Upper lobe of left lung (tissue), 6 donors: ENCODE measurements around the gene MRPL42. TPM values are rescaled to one million over a fixed set of nuclear protein-coding genes. Genes with fewer than 3 reads are reported as not detected.
"Not testable (repeated sequence)": the region's sequence is repeated elsewhere in the genome, so short reads cannot be mapped to it uniquely, and the experiment has no call there.

ENCODE experiments used
- ATAC-seq, 2 donors: fragments of 200-7000 bp; cut with Tn5 transposase; one replicate each; pipeline ENCODE4 v1.9.1; 2022; ENCODE audit warnings: mild to moderate bottlenecking in 2 of 2, moderate library complexity in 2 of 2; ENCODE audit not compliant: low FRiP score in 2 of 2
- DNase-seq, 2 donors: peaks; one replicate each; pipeline ENCODE4 v3.0.0-alpha.2; 2019 to 2020
- H3K27ac ChIP-seq, 4 donors: fragments of 200-600 bp; sonication (generic); one replicate each; pipeline ENCODE4 v1.5.1; 2016 to 2019
- H3K27me3 ChIP-seq, 4 donors: fragments of 200-600 bp; sonication (generic); one replicate each; pipeline ENCODE4 v1.5.1; 2017 to 2019
- H3K36me3 ChIP-seq, 4 donors: fragments of 200-600 bp; sonication (generic); one replicate each; pipeline ENCODE4 v1.5.1; 2016 to 2019
- H3K4me1 ChIP-seq, 4 donors: fragments of 200-600 bp; sonication (generic); one replicate each; pipeline ENCODE4 v1.5.1; 2018 to 2019
- H3K4me3 ChIP-seq, 4 donors: fragments of 200-600 bp; sonication (generic); one replicate each; pipeline ENCODE4 v1.5.1; 2017 to 2019; ENCODE audit warnings: mild to moderate bottlenecking in 2 of 4, moderate library complexity in 1 of 4
- H3K9me3 ChIP-seq, 4 donors: fragments of 200-600 bp; sonication (generic); one replicate each; pipeline ENCODE4 v1.5.1; 2018 to 2019
- CTCF ChIP-seq, 6 experiments: fragments of 450-650 bp in 4 of 6; fragments of 200-600 bp in 2 of 6; sonication (generic) in 2 of 6; IDR thresholded peaks; one replicate each; pipeline ENCODE4 v1.5.1; 2016 to 2019; ENCODE audit warnings: antibody characterized with exemption in 6 of 6
- EP300 ChIP-seq, 4 donors: sonication (generic); formaldehyde crosslinking; IDR thresholded peaks; one replicate each; pipeline ENCODE4 v1.5.1; 2017; ENCODE audit warnings: antibody characterized with exemption in 4 of 4, control low read depth in 2 of 4
- POLR2A ChIP-seq, 4 donors: fragments of 450-650 bp; IDR thresholded peaks; one replicate each; pipeline ENCODE4 v1.5.1; 2016 to 2017; ENCODE audit warnings: antibody characterized with exemption in 4 of 4, mild to moderate bottlenecking in 2 of 4
- POLR2AphosphoS5 ChIP-seq, 2 donors: sonication (generic); formaldehyde crosslinking; IDR thresholded peaks; one replicate each; pipeline ENCODE4 v1.5.1; 2017; ENCODE audit warnings: antibody characterized with exemption in 2 of 2
- WGBS, 2 donors: methylation state at CpG; one replicate each; pipeline ENCODE4 v1.1.5; 2017 to 2018; 5-methylcytosine and 5-hydroxymethylcytosine counted together
- total RNA-seq, 6 donors: library from RNA; depleted of rRNA in 4 of 6; stranded (reverse); fragments of >200 nt in 4 of 6; gene quantifications; one replicate each; pipeline versions ENCODE4 v1.1.0 to v1.2.1, GENCODE V29; 2016 to 2021
- donor health status: DM: no; HTN: no; CAD: no; lungs with moderate emphysema.
- donor health status: DM: no; HTN: yes; CAD: no; lungs with severe emphysema.

MRPL42 gene
- total RNA-seq, 6 donors from 2014 or later = 15.5 to 63.8 (median 36.7) TPM

- no peak overlapping the region for H3K4me3 ChIP-seq
- no peaks in the 10 kb centered on the region for H3K9me3 ChIP-seq
- no peak overlapping the region for H3K27ac ChIP-seq
- 66 to 75% methylated on average over 8 of the region's 8 CpGs for WGBS, 2 donors
- DNase-seq (no peak), ATAC-seq (no peak)
- H3K4me1 ChIP-seq = no peaks in the 10 kb centered on the region
- H3K27me3 ChIP-seq = no peaks in the 10 kb centered on the region
- peaks cover 5 to 90% (median 39%) of the 10 kb centered on the region in 4 donors for H3K36me3 ChIP-seq
- TF ChIP-seq POLR2A (IDR thresholded peaks at IDR 0.05) = no peak
- no peak for TF ChIP-seq POLR2AphosphoS5 (IDR thresholded peaks at IDR 0.05)
- TF ChIP-seq CTCF (IDR thresholded peaks at IDR 0.05) = no peak
- TF ChIP-seq EP300 (IDR thresholded peaks at IDR 0.05) = no peak
Observed at GRCh38 chr12:93484315-93484981, 17.1 kb downstream of the MRPL42 start.

- H3K4me3 ChIP-seq, H3K9me3 ChIP-seq, H3K27ac ChIP-seq, H3K27me3 ChIP-seq, DNase-seq, H3K4me1 ChIP-seq, ATAC-seq: not testable (repeated sequence)
- H3K36me3 ChIP-seq = peaks cover 5 to 60% (median 16%) of the 10 kb centered on the region in 4 donors
- WGBS, 2 donors = 100% methylated on average over 1 of the region's 1 CpG; no CpG with 5 or more reads in 1 of the 2 donors
Observed at GRCh38 chr12:93492808-93493207, 25.5 kb downstream of the MRPL42 start.

GRCh38 chr12:93494096-93494495, 26.8 kb downstream of the MRPL42 start:
- Histone ChIP-seq H3K4me3 (no peak overlapping the region), H3K36me3 (peaks cover 0 to 48% (median 8%) of the 10 kb centered on the region in 4 donors), H3K4me1 (no peaks in the 10 kb centered on the region), H3K27ac (no peak overlapping the region), H3K9me3 (no peaks in the 10 kb centered on the region), H3K27me3 (no peaks in the 10 kb centered on the region)
- DNase-seq = no peak
- ATAC-seq = no peak
- TF ChIP-seq EP300 (IDR thresholded peaks at IDR 0.05) (no peak), POLR2AphosphoS5 (IDR thresholded peaks at IDR 0.05) (no peak), CTCF (IDR thresholded peaks at IDR 0.05) (no peak), POLR2A (IDR thresholded peaks at IDR 0.05) (no peak)
- 80 to 97% methylated on average over 3 of the region's 3 CpGs for WGBS, 2 donors

- Histone ChIP-seq H3K9me3 (no peaks in the 10 kb centered on the region), H3K4me1 (no peaks in the 10 kb centered on the region), H3K27ac (no peak overlapping the region), H3K27me3 (no peaks in the 10 kb centered on the region), H3K36me3 (peaks cover 0 to 18% (median 0%) of the 10 kb centered on the region in 4 donors), H3K4me3 (no peak overlapping the region)
- TF ChIP-seq POLR2AphosphoS5 (IDR thresholded peaks at IDR 0.05) (no peak), EP300 (IDR thresholded peaks at IDR 0.05) (no peak), CTCF (IDR thresholded peaks at IDR 0.05) (no peak), POLR2A (IDR thresholded peaks at IDR 0.05) (no peak)
- 93 to 94% methylated on average over 1 of the region's 1 CpG for WGBS, 2 donors
- ATAC-seq (no peak), DNase-seq (no peak)
Observed at GRCh38 chr12:93497456-93497855, 30.1 kb downstream of the MRPL42 start.

- H3K27ac ChIP-seq, H3K27me3 ChIP-seq, DNase-seq, H3K9me3 ChIP-seq, H3K4me3 ChIP-seq, H3K4me1 ChIP-seq, ATAC-seq: not testable (repeated sequence)
- H3K36me3 ChIP-seq = peaks cover 0 to 17% (median 0%) of the 10 kb centered on the region in 4 donors
- no CpG with 5 or more reads among the region's 1 CpG for WGBS, 2 donors
Observed at GRCh38 chr12:93498813-93499212, 31.5 kb downstream of the MRPL42 start.

- no peaks in the 10 kb centered on the region for H3K9me3 ChIP-seq
- no peak for TF ChIP-seq CTCF (IDR thresholded peaks at IDR 0.05)
- no peak for TF ChIP-seq POLR2AphosphoS5 (IDR thresholded peaks at IDR 0.05)
- no peak for TF ChIP-seq POLR2A (IDR thresholded peaks at IDR 0.05)
- no peak for TF ChIP-seq EP300 (IDR thresholded peaks at IDR 0.05)
- H3K27ac ChIP-seq = no peak overlapping the region
- no peak overlapping the region for H3K4me3 ChIP-seq
- 94 to 95% methylated on average over 1 of the region's 1 CpG for WGBS, 2 donors
- peaks cover 0 to 12% (median 0%) of the 10 kb centered on the region in 4 donors for H3K36me3 ChIP-seq
- no peaks in the 10 kb centered on the region for H3K4me1 ChIP-seq
- no peak for ATAC-seq
- no peak for DNase-seq
- no peaks in the 10 kb centered on the region for H3K27me3 ChIP-seq
Observed at GRCh38 chr12:93500201-93500600, 32.9 kb downstream of the MRPL42 start.
